Amniotic stem cell (primary cell): ENCODE results near the gene LTBP3.
A peak's percentile ranks its signal among the peaks of the same experiment; 100 is the strongest.

Source experiments
- DNase-seq: peaks from one replicate; lab custom pipeline; 2025; lab: John Stamatoyannopoulos, UW

Gene LTBP3

DNA sequence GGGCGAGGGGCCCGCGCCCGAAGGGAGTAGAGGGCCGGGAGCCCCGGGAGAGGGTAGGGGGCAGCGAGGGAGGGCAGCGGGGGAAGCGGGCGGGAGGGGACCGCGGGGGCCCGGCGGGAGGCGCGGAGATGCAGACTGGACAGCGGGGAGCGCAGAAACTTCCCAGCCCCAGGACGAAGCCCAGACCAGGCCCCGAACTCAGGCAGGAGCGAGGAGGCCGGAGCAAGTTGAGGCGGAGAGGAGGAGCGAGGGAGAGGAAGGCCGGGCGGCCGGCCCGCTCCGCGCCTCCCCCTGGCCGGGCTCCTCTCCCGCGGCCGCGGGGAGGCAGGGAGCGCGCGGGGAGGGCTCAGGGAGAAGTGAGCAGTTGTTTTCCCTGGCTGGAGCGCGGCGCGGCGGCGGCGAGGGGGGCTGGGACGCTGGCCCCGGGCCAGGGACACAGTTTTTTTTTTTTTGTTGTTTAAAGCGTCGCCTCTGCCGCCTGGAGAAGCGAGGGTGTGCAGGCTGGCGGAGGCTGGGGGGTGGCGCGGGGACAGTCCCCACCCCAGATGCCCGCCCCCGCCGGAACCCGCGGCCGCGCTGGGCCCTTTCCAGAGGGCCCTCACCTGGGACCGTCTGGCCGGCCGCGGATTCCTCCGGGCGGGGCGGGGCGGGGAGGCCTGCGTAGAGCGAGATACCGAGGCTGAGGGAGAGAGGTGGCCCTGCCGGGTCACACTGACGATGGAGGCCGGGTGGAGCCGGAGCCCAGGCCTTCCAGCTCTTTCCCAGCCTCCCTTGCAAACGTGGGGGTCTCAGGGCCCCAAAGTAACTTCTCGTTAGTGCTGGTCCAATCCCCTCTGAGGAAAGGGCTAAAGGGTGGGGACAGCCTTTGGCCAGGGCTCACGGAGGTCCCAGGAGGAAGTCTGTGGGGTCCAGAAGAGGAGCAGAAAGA lies at the start of gene LTBP3:
Gene LTBP3 (minus strand): TSS at position 358 of the 928 bp plus-strand sequence. CDS start 400 bp downstream, outside the sequence.
- DNase-seq = no peak

DNA sequence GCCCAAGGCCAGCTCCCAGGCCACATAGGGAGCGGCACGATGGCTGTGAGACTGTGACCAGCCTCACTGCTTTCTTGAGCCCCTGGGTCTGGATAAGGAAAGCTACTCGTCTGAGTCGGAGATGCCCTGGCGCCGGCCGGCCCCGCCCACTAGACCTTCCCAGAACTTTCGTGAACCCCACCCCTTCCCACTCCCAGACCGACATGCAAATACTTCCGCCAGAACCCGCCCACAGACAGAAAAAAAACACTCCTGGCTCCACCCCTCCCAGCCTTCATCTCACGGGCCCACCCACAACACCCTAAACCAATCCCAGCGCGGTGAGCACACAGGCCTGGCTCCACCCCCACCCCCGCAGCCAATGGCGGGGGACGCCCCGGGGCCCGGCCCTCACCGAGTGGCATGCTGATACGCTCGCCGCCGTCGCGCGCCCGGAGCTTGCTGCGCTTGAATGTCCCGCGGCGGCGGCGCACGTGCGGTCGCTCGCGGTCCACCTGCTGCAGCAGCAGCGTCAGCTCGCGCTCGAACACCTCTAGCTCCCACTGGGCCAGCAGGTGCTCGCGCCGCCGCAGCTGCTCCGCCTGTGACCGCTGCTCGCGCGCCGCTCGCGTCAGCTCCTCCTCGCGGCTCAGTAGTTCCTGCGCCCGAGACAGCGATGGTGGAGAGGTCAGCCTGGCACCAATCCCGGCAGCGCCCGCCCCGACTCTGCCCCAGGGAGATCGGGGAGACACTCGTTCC lies 48.9 kb upstream of the LTBP3 start:
- DNase-seq = peak; percentile 58

DNA sequence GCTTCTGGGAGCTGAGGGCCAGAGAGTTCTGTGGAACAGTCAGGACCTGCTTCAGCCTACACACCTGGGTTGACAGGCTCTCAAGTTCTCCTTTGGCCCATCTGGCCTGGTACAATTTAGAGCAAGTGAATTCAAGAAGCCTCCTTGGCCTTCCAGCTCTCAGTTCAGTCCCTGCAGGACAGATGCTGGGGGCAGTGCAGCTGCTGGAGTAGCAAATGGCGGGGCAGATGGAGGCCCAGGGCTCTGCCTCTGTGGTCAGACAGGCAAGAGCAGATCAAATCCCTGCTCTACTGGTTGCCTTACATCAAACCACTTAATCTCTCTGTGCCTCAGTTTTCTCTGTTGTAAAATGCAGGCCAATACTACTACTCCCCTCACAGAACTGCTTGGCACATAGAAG lies 46.1 kb upstream of the LTBP3 start:
- no peak for DNase-seq

DNA sequence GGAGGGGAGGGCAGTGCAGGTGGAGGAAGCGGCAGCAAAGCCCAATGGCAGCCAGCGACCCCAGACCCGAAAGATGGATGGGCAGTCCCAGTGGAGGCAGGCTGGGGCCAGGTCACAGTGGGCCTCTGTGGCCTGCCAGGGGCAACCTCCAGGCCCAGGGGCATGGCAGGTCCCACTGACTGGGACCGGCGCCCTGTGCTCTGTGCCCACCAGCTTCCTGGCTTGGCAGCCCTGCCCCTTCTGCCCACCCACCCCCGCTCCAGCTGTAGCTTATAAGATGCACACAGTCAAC lies 41.7 kb upstream of the LTBP3 start:
- no peak for DNase-seq

DNA sequence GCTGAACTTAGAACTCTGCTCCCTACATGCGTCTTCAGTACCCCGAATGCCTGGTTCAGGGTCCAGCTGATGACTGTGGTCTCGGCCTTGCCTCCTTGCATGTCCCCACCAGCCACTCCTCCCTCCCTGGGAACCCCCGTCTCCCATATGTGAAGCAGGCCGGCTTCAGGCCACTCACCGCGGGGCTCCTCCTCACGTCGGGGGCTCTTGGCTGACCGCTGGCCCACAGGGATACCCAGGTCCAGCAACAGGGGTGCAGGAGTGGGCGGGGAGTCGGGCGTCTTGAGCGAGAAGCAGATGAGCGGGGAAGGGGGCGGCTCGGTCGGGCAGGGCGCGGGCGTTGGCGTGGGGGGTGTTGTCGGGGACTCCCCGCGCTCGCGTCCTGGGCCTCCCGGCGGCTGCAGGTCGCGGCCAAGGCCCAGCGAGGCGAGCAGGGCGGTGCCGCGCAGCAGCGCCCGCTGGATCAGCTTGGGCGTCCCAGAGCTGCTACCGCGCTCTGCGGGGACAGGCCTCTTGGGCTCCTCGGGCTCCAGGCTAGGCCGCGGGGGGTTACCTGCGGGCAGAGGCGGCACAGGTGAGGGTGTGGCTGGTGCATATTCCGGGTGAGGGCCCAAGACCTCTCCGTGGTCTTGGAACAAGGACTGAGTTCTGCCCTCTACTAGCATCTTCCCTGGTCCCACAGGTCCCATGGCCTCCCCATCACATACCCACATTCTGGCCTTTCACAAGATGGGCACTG lies 41.2 kb upstream of the LTBP3 start:
- no peak for DNase-seq

DNA sequence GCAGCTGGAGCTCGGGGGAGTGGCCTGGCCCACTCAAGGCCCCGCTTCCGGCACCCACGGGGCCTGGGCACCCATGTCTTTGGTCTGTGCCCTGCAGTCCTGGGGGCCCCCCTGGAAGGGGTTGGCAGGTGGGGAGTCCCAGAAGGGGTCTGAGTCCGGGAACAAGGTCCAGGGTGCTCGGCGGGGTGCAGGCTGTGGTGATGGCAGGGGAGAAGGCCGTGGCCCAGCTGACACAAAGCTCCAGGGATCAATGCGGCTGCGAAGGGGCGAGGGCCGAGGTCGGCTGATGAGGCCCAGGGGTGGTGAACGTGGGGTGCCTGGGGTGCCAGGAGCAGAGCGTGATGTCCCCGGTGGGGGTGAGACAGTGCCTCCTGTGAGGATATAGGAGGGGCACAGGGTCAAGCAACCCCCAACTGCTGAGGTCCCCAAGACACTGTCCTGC lies 40.1 kb upstream of the LTBP3 start:
- DNase-seq = no peak

DNA sequence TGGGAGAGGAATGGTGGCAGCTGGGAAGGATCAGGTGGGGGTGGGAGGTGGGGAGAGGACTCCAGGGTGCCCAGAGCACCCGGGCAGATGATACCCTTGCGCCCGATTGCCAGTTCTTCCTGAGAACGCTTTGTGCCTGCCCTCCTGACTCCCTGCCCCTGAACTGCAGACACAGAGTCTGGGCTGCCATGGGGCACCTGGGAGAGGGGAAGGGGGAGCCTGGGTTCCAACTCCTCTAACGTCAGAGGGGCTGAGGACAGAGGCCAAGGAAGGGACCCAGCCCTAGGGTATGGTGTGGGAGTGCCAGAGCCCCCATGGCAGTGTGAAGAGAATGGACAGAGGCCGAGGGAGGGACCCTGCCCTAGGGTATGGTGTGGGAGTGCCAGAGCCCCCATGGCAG lies 38.4 kb upstream of the LTBP3 start:
- DNase-seq = no peak

DNA sequence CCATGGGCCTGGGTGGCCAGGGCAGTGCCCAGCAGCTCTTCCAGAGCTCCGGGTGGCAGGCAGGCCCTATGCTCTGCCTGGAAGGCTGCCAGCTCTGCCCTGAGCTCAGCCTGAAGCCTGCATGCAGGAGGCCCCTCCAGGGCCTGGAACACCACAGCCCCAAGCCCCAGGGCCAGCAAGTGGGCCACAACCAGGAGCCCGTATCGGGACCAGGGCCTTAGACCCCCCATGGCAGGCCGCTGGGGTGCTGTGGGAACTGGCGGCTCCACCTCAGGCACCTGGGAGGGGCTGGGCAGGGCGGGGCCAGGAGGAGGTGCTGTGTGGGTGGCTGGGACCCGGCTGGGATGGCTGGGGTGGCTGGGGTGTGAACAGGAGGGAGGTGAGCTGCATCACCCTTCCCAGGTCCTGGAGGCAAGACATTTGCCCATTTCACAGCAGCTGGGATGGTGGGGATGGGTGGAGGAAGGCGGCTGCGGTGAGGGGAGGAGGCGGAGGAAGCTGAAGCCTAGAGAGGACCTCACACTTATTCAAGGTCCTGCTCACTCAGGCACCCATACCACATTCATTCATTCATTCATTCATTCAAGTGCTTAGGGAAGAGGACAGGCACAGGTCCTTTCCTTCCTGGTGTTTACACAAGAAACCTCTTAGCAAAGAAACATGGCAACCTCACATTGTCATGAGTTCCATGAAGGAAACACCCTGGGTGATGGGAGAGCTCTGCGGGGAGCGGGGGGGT lies 37.6 kb upstream of the LTBP3 start, which contains the start of gene KCNK7:
Gene KCNK7 (minus strand): TSS at position 258 of the 739 bp plus-strand sequence. CDS start 28 bp downstream, at position 230.
- no peak for DNase-seq

DNA sequence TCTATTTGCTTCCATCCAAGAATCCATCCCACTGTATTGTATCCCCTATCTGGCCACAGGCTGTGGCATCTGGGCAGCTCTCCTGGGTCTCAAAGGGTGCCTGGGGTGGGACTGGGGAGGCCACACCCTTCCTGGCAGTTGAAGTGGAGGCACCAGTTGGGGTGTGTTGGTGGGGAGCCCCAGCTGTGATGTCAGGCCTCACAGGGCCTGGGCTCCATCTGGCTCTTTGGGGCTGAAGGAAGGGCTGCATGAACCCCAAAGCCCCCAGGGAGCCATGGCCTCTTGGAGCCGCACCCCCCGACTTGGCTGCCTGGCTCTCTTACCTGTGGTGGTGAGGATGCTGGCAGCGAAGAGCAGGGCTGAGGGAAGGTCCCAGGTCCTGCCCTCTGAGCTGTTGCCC lies 37.0 kb upstream of the LTBP3 start:
- no peak for DNase-seq

DNA sequence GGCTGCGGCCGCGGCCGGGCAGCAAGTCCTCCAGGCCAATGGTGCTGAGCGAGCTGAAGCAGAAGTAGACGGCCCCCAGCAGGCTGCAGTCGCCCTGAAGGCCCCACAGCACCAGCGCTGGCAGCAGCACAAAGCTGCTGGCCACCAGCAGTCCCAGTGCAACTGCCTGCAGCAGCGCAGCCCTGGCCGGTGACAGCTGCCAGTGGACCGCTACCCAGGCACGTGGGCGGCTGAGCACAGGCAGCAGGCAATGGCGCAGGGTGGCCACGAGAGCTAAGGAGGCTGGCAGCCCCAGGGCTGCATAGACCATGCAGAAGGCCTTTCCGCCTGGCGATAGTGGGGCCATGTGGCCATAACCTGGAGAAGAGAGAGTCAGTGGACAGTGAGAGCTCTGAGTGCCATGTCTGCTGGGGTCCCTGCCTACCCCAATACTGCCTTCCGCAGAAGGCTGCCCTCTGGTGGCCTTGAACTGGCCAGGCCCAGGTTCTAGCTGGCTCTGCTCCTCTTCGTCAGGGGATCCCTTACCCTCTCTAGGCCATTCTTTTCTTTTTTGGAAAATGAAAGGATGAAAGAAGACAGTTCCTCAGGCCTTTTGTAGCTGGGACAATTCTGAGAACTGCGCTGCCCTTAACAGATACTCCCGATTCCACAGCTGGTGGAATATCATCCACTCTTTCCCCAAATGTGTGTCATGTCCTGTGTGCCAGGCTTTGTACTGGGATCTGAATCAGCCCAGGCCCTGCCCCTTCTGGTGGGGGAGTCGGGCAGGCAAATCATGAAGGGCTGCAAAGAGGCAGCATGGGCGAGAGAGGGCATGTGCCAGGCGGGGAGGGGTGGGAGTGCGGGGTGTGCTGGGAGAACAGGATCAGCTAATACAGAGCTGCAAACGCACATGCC lies 35.6 kb upstream of the LTBP3 start:
- no peak for DNase-seq

DNA sequence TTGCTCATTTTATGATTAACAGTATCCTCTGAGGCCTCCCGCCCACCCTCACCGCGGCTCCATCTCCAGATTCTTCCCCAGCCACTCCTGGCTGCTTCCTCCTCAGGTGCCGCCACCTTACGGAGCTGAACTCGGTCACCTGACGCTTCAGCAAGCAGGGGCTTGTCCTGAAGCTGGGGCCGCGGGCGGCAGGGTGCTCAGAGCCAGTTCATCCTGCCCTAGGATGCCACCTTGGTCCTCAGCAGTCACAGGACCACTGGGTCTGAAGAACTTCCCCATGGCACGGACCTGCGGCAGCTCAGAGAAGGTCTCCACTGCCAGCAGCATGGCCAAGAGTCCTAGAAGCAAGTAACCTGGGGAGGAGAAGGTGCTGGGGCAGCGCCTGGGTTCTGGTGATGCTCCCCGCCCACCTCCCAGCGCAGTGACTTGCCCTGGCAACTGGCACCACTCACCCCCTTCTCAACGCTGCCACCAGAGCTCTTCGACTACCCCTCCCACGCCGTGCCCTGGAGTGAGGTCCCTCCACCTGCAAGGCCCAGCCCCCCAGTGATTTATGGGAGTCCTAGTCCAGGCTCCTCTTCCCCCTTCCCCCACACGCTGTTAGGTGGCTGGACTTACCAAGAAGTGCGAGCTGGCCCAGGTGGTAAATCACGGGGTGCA lies 34.8 kb upstream of the LTBP3 start:
- DNase-seq = no peak

DNA sequence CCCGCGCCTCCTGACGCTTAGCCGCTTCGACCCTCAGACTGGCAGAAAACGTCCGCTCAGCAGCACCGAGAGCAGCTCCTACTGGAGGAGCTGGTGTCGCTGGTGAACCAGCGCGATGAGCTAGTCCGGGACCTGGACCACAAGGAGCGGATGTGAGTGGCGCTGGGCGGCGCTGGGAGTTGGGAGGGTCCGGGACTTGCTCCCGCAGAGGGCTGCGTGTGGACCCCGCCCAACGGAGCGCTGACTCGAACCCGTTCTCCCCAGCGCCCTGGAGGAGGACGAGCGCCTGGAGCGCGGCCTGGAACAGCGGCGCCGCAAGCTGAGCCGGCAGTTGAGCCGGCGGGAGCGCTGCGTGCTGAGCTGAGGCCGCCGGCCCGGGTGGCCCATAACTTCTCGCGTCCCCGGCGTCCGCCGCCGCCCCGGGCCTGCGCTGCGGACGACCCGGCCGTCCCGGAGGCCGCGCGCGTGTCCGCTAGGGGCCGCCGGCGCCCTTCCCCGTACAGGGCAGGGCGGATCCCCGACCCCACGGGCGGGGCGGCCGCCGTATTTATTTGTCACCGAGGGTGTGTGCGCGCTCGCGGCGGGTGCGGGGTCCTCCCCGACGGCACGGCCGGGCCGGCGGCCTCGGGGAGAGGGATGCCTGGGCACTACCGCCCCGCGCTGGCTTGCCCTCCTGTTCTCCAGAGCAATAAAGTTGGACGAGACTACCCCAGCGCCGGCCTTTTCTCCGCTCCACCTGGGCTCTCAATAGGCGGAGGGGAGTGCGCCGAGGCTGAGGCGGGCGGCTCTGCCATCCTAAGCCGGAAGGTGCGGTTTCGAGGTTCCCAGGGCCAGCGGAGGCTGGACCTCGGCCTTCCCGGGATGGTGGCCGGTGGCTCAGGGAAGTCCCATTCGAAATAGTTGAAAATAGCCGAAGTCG lies 34.0 kb upstream of the LTBP3 start:
- DNase-seq = no peak

DNA sequence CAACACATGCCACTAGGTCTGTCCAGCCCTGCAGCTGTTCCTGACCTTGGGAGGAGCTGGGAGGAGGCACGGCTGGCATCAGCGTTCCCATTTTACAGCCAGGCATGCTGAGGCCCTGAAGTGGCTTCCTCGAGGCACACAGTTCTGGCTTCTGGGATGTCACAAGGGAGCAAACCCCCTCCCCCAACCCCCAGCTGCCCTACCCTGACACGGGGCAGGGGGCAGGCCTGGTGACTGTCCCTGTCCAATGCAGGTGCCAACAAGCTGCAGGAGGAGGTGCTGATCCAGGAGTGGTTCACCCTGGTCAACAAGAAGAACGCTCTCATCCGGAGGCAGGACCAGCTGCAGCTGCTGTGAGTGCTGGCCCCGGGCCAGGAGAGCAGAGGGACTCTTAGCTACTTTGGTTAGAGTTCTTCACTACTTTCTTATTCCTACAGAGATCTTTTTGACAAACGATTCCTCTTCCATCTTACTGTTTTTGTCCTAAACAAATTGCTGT lies 32.1 kb upstream of the LTBP3 start:
- no peak for DNase-seq

DNA sequence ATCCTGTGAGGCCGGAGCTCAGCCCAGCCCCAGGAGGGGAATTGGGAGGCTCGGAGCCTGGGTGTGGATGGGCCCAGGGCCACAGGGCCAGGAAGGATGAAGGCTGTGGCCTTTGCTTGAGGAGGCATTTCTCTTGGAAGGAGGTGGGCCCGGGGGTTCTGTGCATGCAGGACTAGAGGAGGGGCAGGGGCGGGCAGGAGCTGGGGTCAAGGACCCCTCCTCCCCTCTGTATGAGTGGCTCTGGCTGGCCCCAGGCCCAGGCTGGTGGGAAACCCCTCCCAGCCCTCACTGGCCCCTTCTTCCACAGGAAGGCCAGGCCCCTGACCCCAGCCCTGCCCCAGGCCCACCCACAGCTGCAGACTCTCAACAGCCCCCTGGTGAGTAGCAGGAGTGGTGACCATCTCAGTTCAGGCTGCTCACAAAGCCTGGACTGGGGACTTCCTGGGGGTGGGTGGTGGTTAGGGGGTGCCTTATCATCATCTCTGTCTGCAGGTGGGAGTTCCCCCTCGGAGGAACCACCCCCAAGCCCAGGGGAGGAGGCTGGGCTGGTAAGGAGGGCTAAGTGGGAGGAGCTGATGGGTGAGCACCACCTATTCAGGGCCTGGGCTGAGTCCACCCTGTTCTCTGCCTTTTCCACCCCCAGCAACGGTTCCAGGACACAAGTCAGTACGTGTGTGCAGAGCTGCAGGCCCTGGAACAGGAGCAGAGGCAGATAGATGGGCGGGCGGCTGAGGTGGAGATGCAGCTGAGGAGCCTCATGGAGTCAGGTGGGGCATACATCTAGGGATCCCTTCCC lies 31.5 kb upstream of the LTBP3 start:
- DNase-seq = no peak

DNA sequence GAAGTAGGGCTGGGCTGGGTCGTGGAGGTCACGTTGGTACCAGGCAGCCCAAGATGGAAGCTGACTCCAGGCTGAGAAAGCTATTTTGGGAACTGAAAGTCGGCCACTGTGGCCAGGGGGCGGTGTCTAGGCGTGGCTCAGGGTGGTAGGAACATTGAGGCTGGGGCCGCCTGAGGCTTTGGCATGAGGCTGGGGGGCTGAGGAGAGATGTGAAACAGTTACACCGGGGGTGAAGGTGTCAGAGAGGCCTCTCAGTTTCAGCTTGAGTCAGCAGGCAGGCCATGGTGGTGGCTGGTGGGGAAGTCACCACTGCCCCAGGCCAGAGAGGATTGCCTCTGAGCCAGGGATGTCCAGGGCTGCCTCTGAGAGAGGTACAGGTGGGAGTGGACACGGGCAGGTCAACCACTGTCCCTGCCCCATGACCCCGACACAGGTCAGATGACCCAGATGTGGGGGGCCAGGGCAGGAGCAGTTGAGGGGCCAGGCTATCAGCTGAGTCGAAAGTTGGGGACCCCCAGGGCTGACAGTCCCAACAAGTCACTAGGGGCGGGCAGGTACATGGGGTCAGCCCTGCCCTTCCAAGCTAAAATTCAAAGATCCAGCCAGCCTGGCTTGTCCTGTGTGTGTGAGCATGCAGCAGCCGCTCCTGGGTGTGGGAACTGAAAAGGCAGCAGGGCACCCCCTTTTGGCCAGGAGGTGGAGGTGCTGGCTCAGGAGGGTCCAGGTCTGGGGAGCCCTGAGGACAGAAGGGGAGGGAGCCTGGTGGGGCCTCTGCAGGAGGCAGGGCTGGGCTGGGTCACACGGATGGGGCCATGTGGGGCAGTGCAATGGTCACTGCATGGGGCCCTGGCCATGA lies 30.3 kb upstream of the LTBP3 start:
- no peak for DNase-seq

DNA sequence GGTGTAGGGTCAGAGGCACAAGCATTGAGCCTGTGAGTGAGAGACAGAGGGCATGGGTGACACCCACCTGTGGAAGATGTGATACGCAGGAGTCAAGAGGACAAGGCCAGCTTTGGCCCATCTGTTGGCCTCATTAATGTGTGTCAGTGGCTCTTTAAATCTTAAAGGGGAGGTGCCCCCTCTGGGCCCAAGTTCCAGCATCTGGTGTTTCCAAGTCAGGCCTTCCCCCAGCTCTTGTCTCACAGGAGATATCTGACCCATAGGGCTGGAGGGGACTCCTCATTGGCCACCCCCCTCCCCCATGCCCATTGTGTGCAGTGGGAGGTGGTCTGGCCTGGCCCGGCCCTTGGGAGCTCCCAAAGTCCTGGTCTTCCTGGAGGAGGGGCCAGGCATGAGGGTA lies 28.5 kb upstream of the LTBP3 start:
- no peak for DNase-seq

DNA sequence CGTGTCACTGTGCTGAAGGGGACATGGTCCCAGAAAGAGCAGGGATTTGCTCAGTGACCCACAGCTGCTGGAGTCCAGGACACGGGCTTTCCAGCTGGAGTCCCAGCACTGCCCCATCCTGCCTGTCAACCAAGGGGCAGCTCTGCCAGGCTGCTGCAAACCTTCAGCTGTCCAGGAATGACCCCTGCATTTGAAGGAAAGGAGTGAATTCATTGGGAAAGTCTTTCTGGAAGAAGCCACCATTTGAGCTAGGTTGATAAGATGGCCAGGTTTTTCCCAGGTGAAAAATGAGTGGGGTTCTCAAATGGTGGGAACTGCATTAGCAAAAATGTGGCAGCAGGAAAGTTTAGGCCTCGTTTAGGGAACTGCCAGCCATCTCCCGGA lies 28.1 kb upstream of the LTBP3 start:
- no peak for DNase-seq
